ENCODE data around the gene HLA-DRA. TPM values are rescaled to one million over a fixed set of nuclear protein-coding genes. Genes with fewer than 3 reads are reported as not detected.

HLA-DRA gene
- total and polyA plus RNA-seq, 9 of the 15 experiments (the other 6 are each of a cell fraction or from before 2014, with no cell fraction given) = 0.18 to 1.8 (median 0.41) TPM; not detected in 4

GRCh38 chr6:32492351-32492750 is 52.7 kb downstream of the HLA-DRA start:
- Histone ChIP-seq H3K9ac (ENCODE audit: insufficient read depth in 1 of 2, low read depth in 2 of 2, low read length in 2 of 2) (no peak overlapping the region), H3K9me1 (ENCODE audit: control insufficient read depth, insufficient read depth, low read length) (no peaks in the 10 kb centered on the region), H3K4me1 (replicated peaks in 1 of 2; ENCODE audit: control insufficient read depth in 2 of 2, insufficient read depth in 2 of 2, low read length in 2 of 2) (no peaks in the 10 kb centered on the region), H4K20me1 (replicated peaks; ENCODE audit: control insufficient read depth, insufficient read depth, low read length) (no peaks in the 10 kb centered on the region), H3K4me3 (no peak overlapping the region), H3K27ac (ENCODE audit: extremely low read depth, low read depth, low read length) (no peak overlapping the region), H3K36me3 (ENCODE audit: control insufficient read depth, insufficient read depth, low read length) (no peaks in the 10 kb centered on the region), H2AFZ (ENCODE audit: low read depth, low read length) (no peak overlapping the region), H3K9me3 (replicated peaks; ENCODE audit: control insufficient read depth, insufficient read depth, low read depth, low read length) (no peaks in the 10 kb centered on the region), H3K4me2 (ENCODE audit: insufficient read depth, low read length) (no peak overlapping the region), H3K27me3 (ENCODE audit: control insufficient read depth in 2 of 2, insufficient read depth in 2 of 2, low read length in 2 of 2) (no peaks in the 10 kb centered on the region), H3K79me2 (ENCODE audit: control insufficient read depth, insufficient read depth, low read length) (no peaks in the 10 kb centered on the region)
- ATAC-seq (no peak), FAIRE-seq (no peak), DNase-seq (ENCODE audit: extremely low read depth in 1 of 4, low spot score in 3 of 4) (no peak)
- CTCF ChIA-PET (ENCODE audit: low intra/inter-chr PET ratio) = no interaction called here
- TF ChIP-seq FOSL1 (tag; conservative IDR thresholded peaks at IDR 0.05) (no peak), CREM (IDR thresholded peaks at IDR 0.05; ENCODE audit: low read depth) (no peak), ATF4 (CRISPR knock-in tag; IDR thresholded peaks at IDR 0.05) (no peak), ZBTB12 (CRISPR knock-in tag; IDR thresholded peaks at IDR 0.05) (no peak), RUNX1 (IDR thresholded peaks at IDR 0.05; ENCODE audit: low read depth) (no peak), NELFE (IDR thresholded peaks at IDR 0.05; ENCODE audit: insufficient read depth, insufficient read length) (no peak), MLX (CRISPR knock-in tag; conservative IDR thresholded peaks at IDR 0.05) (no peak), BHLHE40 (IDR thresholded peaks at IDR 0.05; ENCODE audit: low read length) (no peak), KLF6 (CRISPR knock-in tag; IDR thresholded peaks at IDR 0.05; ENCODE audit: borderline replicate concordance) (no peak), ZNF830 (CRISPR knock-in tag; IDR thresholded peaks at IDR 0.05) (no peak), MYNN (IDR thresholded peaks at IDR 0.05) (no peak), MYNN (CRISPR knock-in tag; IDR thresholded peaks at IDR 0.05) (no peak), YBX1 (IDR thresholded peaks at IDR 0.05) (no peak)
- POLR2A ChIA-PET = interaction anchor here (0.8 kb wide), 1 partner anchor 130 kb away, joined by 4 read pairs; no protein-coding TSS in a partner anchor
- BruUV-seq (replicated peaks) = no TSS peak
- in situ Hi-C loops (cut with MboI) = loop anchor here (5.0 kb wide), 1 partner anchor 45 kb away; no protein-coding TSS in a partner anchor
- intact Hi-C loops (cut with micrococcal nuclease) = no loop called here

Other genes with a start within 250 kb of the HLA-DRA start
Only the 7 nearest of the 9 such genes appear.
- gene NOTCH4, start 215.8 kb upstream of the HLA-DRA start, total RNA-seq (2014; rRNA removed) = 2.7 and 3.5 TPM in 2 replicates
- 0.95 and 1.4 TPM in 2 replicates for gene NOTCH4, start 215.8 kb upstream of the HLA-DRA start, total RNA-seq (2014; rRNA removed; fragmentation: Illumina TruSeq; extraction: Trizol)
- 1.7 and 1.9 TPM in 2 replicates for gene NOTCH4, start 215.8 kb upstream of the HLA-DRA start, total RNA-seq (2015; rRNA removed; fragmentation: Illumina TruSeq; extraction: Trizol)
- 2.7 and 3.4 TPM in 2 replicates for gene NOTCH4, start 215.8 kb upstream of the HLA-DRA start, total RNA-seq (2021)
- 1.1 and 2.0 TPM in 2 replicates for gene NOTCH4, start 215.8 kb upstream of the HLA-DRA start, polyA plus RNA-seq (2011; rRNA removed)
- 1.3 and 1.4 TPM in 2 replicates for gene NOTCH4, start 215.8 kb upstream of the HLA-DRA start, polyA plus RNA-seq (2014; fragmentation: Illumina TruSeq; extraction: Trizol)
- gene NOTCH4, start 215.8 kb upstream of the HLA-DRA start, polyA plus RNA-seq (2014; fragmentation: Nextera tagmentation; extraction: Ambion mirVana) = under 1 TPM; 0.24 to 0.50 TPM
- 2.6 and 4.3 TPM in 2 replicates for gene NOTCH4, start 215.8 kb upstream of the HLA-DRA start, polyA plus RNA-seq (2014; rRNA removed)
- gene TSBP1, start 68.0 kb upstream of the HLA-DRA start, total RNA-seq (2014; rRNA removed) = not detected in 2 replicates
- gene TSBP1, start 68.0 kb upstream of the HLA-DRA start, total RNA-seq (2014; rRNA removed; fragmentation: Illumina TruSeq; extraction: Trizol) = not detected in 2 replicates
- not detected in 2 replicates for gene TSBP1, start 68.0 kb upstream of the HLA-DRA start, total RNA-seq (2015; rRNA removed; fragmentation: Illumina TruSeq; extraction: Trizol)
- not detected in 2 replicates for gene TSBP1, start 68.0 kb upstream of the HLA-DRA start, total RNA-seq (2021)
- gene TSBP1, start 68.0 kb upstream of the HLA-DRA start, polyA plus RNA-seq (2011; rRNA removed) = not detected in 2 replicates
- not detected in 2 replicates for gene TSBP1, start 68.0 kb upstream of the HLA-DRA start, polyA plus RNA-seq (2014; fragmentation: Illumina TruSeq; extraction: Trizol)
- not detected for gene TSBP1, start 68.0 kb upstream of the HLA-DRA start, polyA plus RNA-seq (2014; fragmentation: Nextera tagmentation; extraction: Ambion mirVana)
- gene TSBP1, start 68.0 kb upstream of the HLA-DRA start, polyA plus RNA-seq (2014; rRNA removed) = not detected in 2 replicates
- not detected in 2 replicates for gene BTNL2, start 32.7 kb upstream of the HLA-DRA start, total RNA-seq (2014; rRNA removed)
- gene BTNL2, start 32.7 kb upstream of the HLA-DRA start, total RNA-seq (2014; rRNA removed; fragmentation: Illumina TruSeq; extraction: Trizol) = not detected in 2 replicates
- gene BTNL2, start 32.7 kb upstream of the HLA-DRA start, total RNA-seq (2015; rRNA removed; fragmentation: Illumina TruSeq; extraction: Trizol) = not detected in 2 replicates
- gene BTNL2, start 32.7 kb upstream of the HLA-DRA start, total RNA-seq (2021) = not detected in 2 replicates
- not detected in 2 replicates for gene BTNL2, start 32.7 kb upstream of the HLA-DRA start, polyA plus RNA-seq (2011; rRNA removed)
- not detected in 2 replicates for gene BTNL2, start 32.7 kb upstream of the HLA-DRA start, polyA plus RNA-seq (2014; fragmentation: Illumina TruSeq; extraction: Trizol)
- not detected for gene BTNL2, start 32.7 kb upstream of the HLA-DRA start, polyA plus RNA-seq (2014; fragmentation: Nextera tagmentation; extraction: Ambion mirVana)
- not detected in 2 replicates for gene BTNL2, start 32.7 kb upstream of the HLA-DRA start, polyA plus RNA-seq (2014; rRNA removed)
- gene HLA-DRB5, start 90.4 kb downstream of the HLA-DRA start, total RNA-seq (2014; rRNA removed) = not detected in 2 replicates
- gene HLA-DRB5, start 90.4 kb downstream of the HLA-DRA start, total RNA-seq (2014; rRNA removed; fragmentation: Illumina TruSeq; extraction: Trizol) = not detected in 2 replicates
- gene HLA-DRB5, start 90.4 kb downstream of the HLA-DRA start, total RNA-seq (2015; rRNA removed; fragmentation: Illumina TruSeq; extraction: Trizol) = not detected in 2 replicates
- 0.27 TPM in 1 of 2 replicates, not detected in the other for gene HLA-DRB5, start 90.4 kb downstream of the HLA-DRA start, total RNA-seq (2021)
- not detected in 2 replicates for gene HLA-DRB5, start 90.4 kb downstream of the HLA-DRA start, polyA plus RNA-seq (2011; rRNA removed)
- gene HLA-DRB5, start 90.4 kb downstream of the HLA-DRA start, polyA plus RNA-seq (2014; fragmentation: Illumina TruSeq; extraction: Trizol) = not detected in 2 replicates
- not detected for gene HLA-DRB5, start 90.4 kb downstream of the HLA-DRA start, polyA plus RNA-seq (2014; fragmentation: Nextera tagmentation; extraction: Ambion mirVana)
- gene HLA-DRB5, start 90.4 kb downstream of the HLA-DRA start, polyA plus RNA-seq (2014; rRNA removed) = not detected in 2 replicates
- not detected in 2 replicates for gene HLA-DRB1, start 150.0 kb downstream of the HLA-DRA start, total RNA-seq (2014; rRNA removed)
- gene HLA-DRB1, start 150.0 kb downstream of the HLA-DRA start, total RNA-seq (2014; rRNA removed; fragmentation: Illumina TruSeq; extraction: Trizol) = not detected in 2 replicates
- not detected in 2 replicates for gene HLA-DRB1, start 150.0 kb downstream of the HLA-DRA start, total RNA-seq (2015; rRNA removed; fragmentation: Illumina TruSeq; extraction: Trizol)
- gene HLA-DRB1, start 150.0 kb downstream of the HLA-DRA start, total RNA-seq (2021) = 0.78 and 1.0 TPM in 2 replicates
- 0.06 TPM in 1 of 2 replicates, not detected in the other for gene HLA-DRB1, start 150.0 kb downstream of the HLA-DRA start, polyA plus RNA-seq (2011; rRNA removed)
- not detected in 2 replicates for gene HLA-DRB1, start 150.0 kb downstream of the HLA-DRA start, polyA plus RNA-seq (2014; fragmentation: Illumina TruSeq; extraction: Trizol)
- gene HLA-DRB1, start 150.0 kb downstream of the HLA-DRA start, polyA plus RNA-seq (2014; fragmentation: Nextera tagmentation; extraction: Ambion mirVana) = under 1 TPM in 1 of 2 experiments, not detected in 1; 0.06 TPM
- gene HLA-DRB1, start 150.0 kb downstream of the HLA-DRA start, polyA plus RNA-seq (2014; rRNA removed) = not detected in 2 replicates
- not detected in 2 replicates for gene HLA-DQA1, start 197.5 kb downstream of the HLA-DRA start, total RNA-seq (2014; rRNA removed)
- gene HLA-DQA1, start 197.5 kb downstream of the HLA-DRA start, total RNA-seq (2014; rRNA removed; fragmentation: Illumina TruSeq; extraction: Trizol) = not detected in 2 replicates
- gene HLA-DQA1, start 197.5 kb downstream of the HLA-DRA start, total RNA-seq (2015; rRNA removed; fragmentation: Illumina TruSeq; extraction: Trizol) = not detected in 2 replicates
- gene HLA-DQA1, start 197.5 kb downstream of the HLA-DRA start, total RNA-seq (2021) = 0.49 TPM in 2 replicates
- gene HLA-DQA1, start 197.5 kb downstream of the HLA-DRA start, polyA plus RNA-seq (2011; rRNA removed) = not detected in 2 replicates
- not detected in 2 replicates for gene HLA-DQA1, start 197.5 kb downstream of the HLA-DRA start, polyA plus RNA-seq (2014; fragmentation: Illumina TruSeq; extraction: Trizol)
- gene HLA-DQA1, start 197.5 kb downstream of the HLA-DRA start, polyA plus RNA-seq (2014; fragmentation: Nextera tagmentation; extraction: Ambion mirVana) = not detected
- 0.04 and 0.23 TPM in 2 replicates for gene HLA-DQA1, start 197.5 kb downstream of the HLA-DRA start, polyA plus RNA-seq (2014; rRNA removed)
- gene HLA-DQB1, start 226.8 kb downstream of the HLA-DRA start, total RNA-seq (2014; rRNA removed) = not detected in 2 replicates
- not detected in 2 replicates for gene HLA-DQB1, start 226.8 kb downstream of the HLA-DRA start, total RNA-seq (2014; rRNA removed; fragmentation: Illumina TruSeq; extraction: Trizol)
- gene HLA-DQB1, start 226.8 kb downstream of the HLA-DRA start, total RNA-seq (2015; rRNA removed; fragmentation: Illumina TruSeq; extraction: Trizol) = not detected in 2 replicates
- gene HLA-DQB1, start 226.8 kb downstream of the HLA-DRA start, total RNA-seq (2021) = 0.29 TPM in 1 of 2 replicates, not detected in the other
- not detected in 2 replicates for gene HLA-DQB1, start 226.8 kb downstream of the HLA-DRA start, polyA plus RNA-seq (2011; rRNA removed)
- not detected in 2 replicates for gene HLA-DQB1, start 226.8 kb downstream of the HLA-DRA start, polyA plus RNA-seq (2014; fragmentation: Illumina TruSeq; extraction: Trizol)
- not detected for gene HLA-DQB1, start 226.8 kb downstream of the HLA-DRA start, polyA plus RNA-seq (2014; fragmentation: Nextera tagmentation; extraction: Ambion mirVana)
- gene HLA-DQB1, start 226.8 kb downstream of the HLA-DRA start, polyA plus RNA-seq (2014; rRNA removed) = not detected in 2 replicates